IMR-90 (cell line): ENCODE measurements around the gene MTURN. TPM values are rescaled to one million over a fixed set of nuclear protein-coding genes. Genes with fewer than 3 reads are reported as not detected.

Experiments used
- ATAC-seq: fragments of 200-7000 bp; cut with Tn5 transposase; 2 replicates; pipeline ENCODE4 v1.9.1; 2020; ENCODE audit warnings: low read depth, mild to moderate bottlenecking, moderate library complexity
- BruUV-seq: library from RNA; stranded (reverse); fragments of 400-500 nt; replicated peaks from 2 replicates; lab custom pipeline; 2021; lab: Mats Ljungman, UMichigan
- CTCF ChIA-PET: fragments of 300-600 bp; formaldehyde crosslinking; extraction: SDS; loops from one replicate; lab custom pipeline; 2021; ENCODE audit warnings: antibody characterized with exemption; lab: Yijun Ruan, JAX
- POLR2A ChIA-PET: fragments of 300-600 bp; sonication (Branson Sonifier 250); formaldehyde crosslinking; loops from one replicate; lab custom pipeline; 2022; ENCODE audit warnings: antibody characterized with exemption; ENCODE audit not compliant: unreplicated experiment; lab: Charles Lee
- DNase-seq: peaks from one replicate; pipeline ENCODE4 v3.0.0; 2013
- H2AFZ ChIP-seq: replicated peaks from 2 replicates; pipeline ENCODE3; 2013; ENCODE audit warnings: low read length, mild to moderate bottlenecking; ENCODE audit not compliant: poor library complexity
- H2AK5ac ChIP-seq: 2 replicates; pipeline ENCODE4 v1.6.1; 2013; ENCODE audit warnings: low read depth, low read length, inconsistent platforms
- H2AK9ac ChIP-seq: replicated peaks from 2 replicates; pipeline ENCODE3; 2013; ENCODE audit warnings: mild to moderate bottlenecking, low read depth, low read length, moderate library complexity; ENCODE audit not compliant: poor library complexity
- H2BK120ac ChIP-seq: 2 replicates; pipeline ENCODE4 v1.6.1; 2013; ENCODE audit warnings: low read depth, low read length, inconsistent platforms
- H2BK15ac ChIP-seq: 3 replicates; pipeline ENCODE4 v1.6.1; 2013; ENCODE audit warnings: low read depth, low read length, inconsistent platforms
- H2BK20ac ChIP-seq: 2 replicates; pipeline ENCODE4 v1.6.1; 2013; ENCODE audit warnings: low read depth, mild to moderate bottlenecking, inconsistent platforms, low read length, moderate library complexity
- H2BK5ac ChIP-seq: 2 replicates; pipeline ENCODE4 v1.6.1; 2013; ENCODE audit warnings: mild to moderate bottlenecking, low read depth, low read length, inconsistent platforms; ENCODE audit not compliant: poor library complexity, severe bottlenecking
- H3K14ac ChIP-seq: replicated peaks from 2 replicates; pipeline ENCODE4 v1.6.1; 2013; ENCODE audit warnings: low read depth, low read length, inconsistent platforms
- H3K18ac ChIP-seq: 2 replicates; pipeline ENCODE4 v1.6.1; 2013; ENCODE audit warnings: low read depth, low read length, control low read depth
- H3K23ac ChIP-seq: 2 replicates; pipeline ENCODE4 v1.6.1; 2013; ENCODE audit warnings: low read depth, low read length, inconsistent platforms
- H3K27ac ChIP-seq: 2 replicates; pipeline ENCODE4 v1.5.1; 2013; ENCODE audit warnings: mild to moderate bottlenecking, control low read depth, low read length; ENCODE audit not compliant: insufficient read depth
- H3K27me3 ChIP-seq: 2 replicates; pipeline ENCODE4 v1.6.1; 2013; ENCODE audit warnings: low read length; ENCODE audit not compliant: control insufficient read depth, insufficient read depth
- H3K36me3 ChIP-seq: 2 replicates; pipeline ENCODE4 v1.6.1; 2013; ENCODE audit warnings: low read length, mixed read lengths; ENCODE audit not compliant: control insufficient read depth, insufficient read depth
- H3K4ac ChIP-seq: 2 replicates; pipeline ENCODE4 v1.6.1; 2013; ENCODE audit warnings: low read depth, low read length, inconsistent platforms
- H3K4me1 ChIP-seq: 2 replicates; pipeline ENCODE4 v1.6.1; 2013; ENCODE audit warnings: low read length, mixed read lengths; ENCODE audit not compliant: control insufficient read depth, insufficient read depth
- H3K4me2 ChIP-seq: 2 replicates; pipeline ENCODE4 v1.6.1; 2013; ENCODE audit warnings: low read depth, mild to moderate bottlenecking, control low read depth, low read length, moderate library complexity
- H3K4me3 ChIP-seq: 2 replicates; pipeline ENCODE4 v1.5.1; 2013; ENCODE audit warnings: low read depth, mild to moderate bottlenecking, control low read depth, low read length, moderate library complexity; ENCODE audit not compliant: insufficient read depth
- H3K56ac ChIP-seq: 2 replicates; pipeline ENCODE4 v1.6.1; 2013; ENCODE audit warnings: low read length, inconsistent platforms; ENCODE audit not compliant: insufficient read depth; ENCODE audit errors: extremely low read depth
- H3K79me1 ChIP-seq, 2 experiments: 2 replicates each; pipeline ENCODE4 v1.6.1; 2013; ENCODE audit warnings: low read length in 2 of 2, inconsistent platforms in 1 of 2, low read depth in 1 of 2
- H3K9ac ChIP-seq: 2 replicates; pipeline ENCODE4 v1.6.1; 2013; ENCODE audit warnings: low read depth, low read length, control low read depth
- H3K9me1 ChIP-seq: 2 replicates; pipeline ENCODE4 v1.6.1; 2013; ENCODE audit warnings: low read length, inconsistent platforms; ENCODE audit not compliant: insufficient read depth
- H3K9me3 ChIP-seq: 2 replicates; pipeline ENCODE4 v1.6.1; 2013; ENCODE audit warnings: low read length; ENCODE audit not compliant: control insufficient read depth, insufficient read depth
- H4K20me1 ChIP-seq: 2 replicates; pipeline ENCODE4 v1.6.1; 2013; ENCODE audit warnings: low read length, inconsistent platforms; ENCODE audit not compliant: insufficient read depth
- H4K5ac ChIP-seq: 2 replicates; pipeline ENCODE4 v1.6.1; 2013; ENCODE audit warnings: mild to moderate bottlenecking, low read depth, low read length, control low read depth
- H4K8ac ChIP-seq, 2 experiments: 2 replicates each; pipeline ENCODE4 v1.6.1; 2013; ENCODE audit warnings: low read depth in 2 of 2, low read length in 2 of 2, control low read depth in 1 of 2, inconsistent platforms in 1 of 2
- H4K91ac ChIP-seq: 2 replicates; pipeline ENCODE4 v1.6.1; 2013; ENCODE audit warnings: low read depth, low read length, inconsistent platforms; ENCODE audit not compliant: insufficient read depth
- BHLHE40 ChIP-seq: fragments of 150-350 bp; IDR thresholded peaks from 2 replicates; pipeline ENCODE4 v1.6.1; 2016; ENCODE audit warnings: mild to moderate bottlenecking, low read depth, low read length
- CEBPB ChIP-seq: IDR thresholded peaks from 2 replicates; pipeline ENCODE4 v1.6.1; 2012; ENCODE audit warnings: low read depth, low read length, improper control_type of control experiment
- CTCF ChIP-seq: conservative IDR thresholded peaks from 2 replicates; pipeline ENCODE4 v1.5.1; 2012; ENCODE audit warnings: mild to moderate bottlenecking, low read depth, low read length, improper control_type of control experiment
- MAFK ChIP-seq: IDR thresholded peaks from 2 replicates; pipeline ENCODE4 v1.6.1; 2012; ENCODE audit warnings: low read depth, low read length, improper control_type of control experiment
- MAZ ChIP-seq: IDR thresholded peaks from 2 replicates; pipeline ENCODE4 v1.6.1; 2012; ENCODE audit warnings: low read depth, mild to moderate bottlenecking, low read length, improper control_type of control experiment, moderate library complexity, borderline replicate concordance
- NFE2L2 ChIP-seq: fragments of 150-350 bp; IDR thresholded peaks from 2 replicates; pipeline ENCODE4 v1.6.1; 2016; ENCODE audit warnings: low read depth, mild to moderate bottlenecking, low read length
- POLR2A ChIP-seq: IDR thresholded peaks from 2 replicates; pipeline ENCODE4 v1.6.1; 2012; ENCODE audit warnings: mild to moderate bottlenecking, low read depth, low read length
- RAD21 ChIP-seq: IDR thresholded peaks from 2 replicates; pipeline ENCODE4 v1.6.1; 2012; ENCODE audit warnings: low read length, improper control_type of control experiment
- RCOR1 ChIP-seq: IDR thresholded peaks from 2 replicates; pipeline ENCODE4 v1.6.1; 2012; ENCODE audit warnings: mild to moderate bottlenecking, low read length, improper control_type of control experiment; ENCODE audit not compliant: insufficient replicate concordance
- USF2 ChIP-seq: fragments of 150-350 bp; IDR thresholded peaks from 2 replicates; pipeline ENCODE4 v1.6.1; 2017; ENCODE audit warnings: mild to moderate bottlenecking, antibody characterized with exemption, low read length, low read depth
- dilution Hi-C: fragments of 300-500 bp; cut with HindIII; formaldehyde crosslinking; loops from one replicate; pipeline ENCODE4 v1.14.3; 2018; ENCODE audit warnings: low sequenced_read_pairs; ENCODE audit not compliant: unreplicated experiment
- in situ Hi-C: fragments of 300-500 bp; cut with MboI; formaldehyde crosslinking; loops from 3 replicates; pipeline ENCODE4 v1.14.3; 2019; ENCODE audit warnings: low sequenced_read_pairs, inconsistent platforms, mixed read lengths
- intact Hi-C: fragments of 100-400 bp; cut with micrococcal nuclease; formaldehyde crosslinking; loops from 2 replicates; pipeline ENCODE4 v1.10.0; 2022
- polyA plus RNA-seq, 3 experiments: library from polyadenylated mRNA; depleted of rRNA; stranded (reverse); fragments of >200 nt; gene quantifications; 2 replicates each; pipeline ENCODE4 v1.2.3, GENCODE V29; 2012; ENCODE audit warnings: low replicate concordance in 1 of 3
- total RNA-seq: library from RNA; depleted of rRNA; stranded (reverse); fragments of >200 nt; gene quantifications from 2 replicates; pipeline ENCODE4 v1.2.3, GENCODE V29; 2012

Gene MTURN
- total and polyA plus RNA-seq, 2 of the 4 experiments (the other 2 are of a cell fraction): 2.8 to 5.6 TPM

- CTCF ChIA-PET: no interaction called here
Observed at GRCh38 chr7:30086529-30086928, 48.3 kb upstream of the MTURN start.

More at GRCh38 chr7:30086529-30086928, 48.3 kb upstream of the MTURN start:
- in situ Hi-C loops (no loop called here), dilution Hi-C loops (no loop called here), intact Hi-C loops (no loop called here)
- Histone ChIP-seq H2BK15ac (no peak overlapping the region), H4K91ac (no peak overlapping the region), H3K4me1 (peaks cover under 1% of the 10 kb centered on the region; the same call in 1 of the 2 replicates), H4K20me1 (no peaks in the 10 kb centered on the region), H3K4me2 (no peak overlapping the region), H3K4me3 (no peak overlapping the region), H4K8ac (no peak overlapping the region), H2AK5ac (no peak overlapping the region), H3K27me3 (no peaks in the 10 kb centered on the region), H3K4ac (no peak overlapping the region), H3K23ac (no peak overlapping the region; the same call in 1 of the 2 replicates), H3K36me3 (peaks cover 4% of the 10 kb centered on the region; the same call in 1 of the 2 replicates), H3K9ac (no peak overlapping the region), H3K9me3 (no peaks in the 10 kb centered on the region), H2AFZ (no peak overlapping the region), H3K56ac (no peak overlapping the region), H3K79me1 (peaks cover 0 to 3% of the 10 kb centered on the region in 2 experiments; a peak in 1 of 4 replicates), H2BK5ac (no peak overlapping the region), H2BK20ac (no peak overlapping the region), H3K9me1 (peaks cover 9% of the 10 kb centered on the region), H4K5ac (no peak overlapping the region), H3K18ac (no peak overlapping the region), H3K14ac (no peak overlapping the region), H3K27ac (no peak overlapping the region), H2AK9ac (no peak overlapping the region), H2BK120ac (no peak overlapping the region)
- ATAC-seq (no peak), DNase-seq (no peak)
- TF ChIP-seq CTCF (no peak), MAZ (no peak), CEBPB (no peak), RCOR1 (no peak), USF2 (no peak), RAD21 (no peak), BHLHE40 (no peak), POLR2A (no peak), NFE2L2 (no peak), MAFK (no peak)
- no TSS peak for BruUV-seq
- POLR2A ChIA-PET: no interaction called here
